K562 (cell line): ENCODE results near the gene KAZALD1. TPM values are rescaled to one million over a fixed set of nuclear protein-coding genes. Genes with fewer than 3 reads are reported as not detected.

Source experiments
- ATAC-seq: fragments of 200-7000 bp; cut with Tn5 transposase; 3 replicates; pipeline ENCODE4 v1.9.1; 2020; ENCODE audit warnings: moderate library complexity
- BruUV-seq: library from RNA; stranded (reverse); fragments of 400-500 nt; replicated peaks from 2 replicates; lab custom pipeline; 2021; lab: Mats Ljungman, UMichigan
- CTCF ChIA-PET: fragments of 300-600 bp; formaldehyde crosslinking; extraction: SDS; loops from one replicate; lab custom pipeline; 2021; ENCODE audit warnings: low intra/inter-chr PET ratio; lab: Yijun Ruan, JAX
- POLR2A ChIA-PET: fragments of 300-600, 350-650 bp; sonication (Branson Sonifier 250); formaldehyde crosslinking; extraction: SDS; loops from one replicate; lab custom pipeline; 2021; ENCODE audit warnings: antibody characterized with exemption, inconsistent platforms; lab: Yijun Ruan, JAX
- DNase-seq, 4 experiments: peaks; one replicate each; pipeline versions ENCODE4 v3.0.0 to v3.0.0-alpha.2; 2011 to 2018; ENCODE audit warnings: low spot score in 3 of 4, mixed read lengths in 3 of 4; ENCODE audit errors: extremely low read depth in 1 of 4
- FAIRE-seq: peaks from 2 replicates; lab custom pipeline; 2011; peaks lifted over from hg19 to GRCh38; lab: Jason Lieb, UNC
- H2AFZ ChIP-seq: 2 replicates; pipeline ENCODE4 v1.6.0; 2011; ENCODE audit warnings: low read depth, low read length, control low read depth, inconsistent platforms
- H3K27ac ChIP-seq: fragments of 200-600 bp; 3 replicates; pipeline ENCODE4 v1.8.0; 2011; ENCODE audit warnings: low read depth, mild to moderate bottlenecking, control low read depth, inconsistent platforms, low read length, moderate library complexity, mixed read lengths; ENCODE audit errors: extremely low read depth
- H3K27me3 ChIP-seq, 2 experiments: fragments of 300-600 bp in 1 of 2; 2 replicates in 1 of 2; 3 replicates in 1 of 2; pipeline versions ENCODE4 v1.6.0 to v1.8.0; 2011; ENCODE audit warnings: inconsistent platforms in 2 of 2, low read length in 2 of 2, mild to moderate bottlenecking in 1 of 2, mixed read lengths in 1 of 2, moderate library complexity in 1 of 2; ENCODE audit not compliant: control insufficient read depth in 2 of 2, insufficient read depth in 2 of 2
- H3K36me3 ChIP-seq: fragments of 300-600 bp; 3 replicates; pipeline ENCODE4 v1.8.0; 2011; ENCODE audit warnings: mild to moderate bottlenecking, low read length, inconsistent platforms; ENCODE audit not compliant: control insufficient read depth, insufficient read depth
- H3K4me1 ChIP-seq, 2 experiments: fragments of 200-600 bp in 1 of 2; replicated peaks in 1 of 2; 2 replicates in 1 of 2; 3 replicates in 1 of 2; pipeline versions ENCODE4 v1.5.1 to v1.8.0; 2011; ENCODE audit warnings: inconsistent platforms in 2 of 2, low read length in 2 of 2, mild to moderate bottlenecking in 1 of 2, mixed read lengths in 1 of 2, moderate library complexity in 1 of 2; ENCODE audit not compliant: control insufficient read depth in 2 of 2, insufficient read depth in 2 of 2
- H3K4me2 ChIP-seq: 2 replicates; pipeline ENCODE4 v1.6.1; 2011; ENCODE audit warnings: low read length, control low read depth, inconsistent platforms, mixed read lengths; ENCODE audit not compliant: insufficient read depth
- H3K4me3 ChIP-seq: fragments of 200-600 bp; sonication (generic), shearing (Covaris generic); 2 replicates; pipeline ENCODE4 v1.5.1; 2016; ENCODE audit warnings: control low read depth, inconsistent platforms
- H3K79me2 ChIP-seq: fragments of 200-600 bp; 3 replicates; pipeline ENCODE4 v1.8.0; 2011; ENCODE audit warnings: low read length, inconsistent platforms; ENCODE audit not compliant: control insufficient read depth, insufficient read depth
- H3K9ac ChIP-seq, 2 experiments: 2 replicates each; pipeline versions ENCODE4 v1.6.0 to v1.6.1; 2011; ENCODE audit warnings: low read depth in 2 of 2, low read length in 2 of 2, control low read depth in 1 of 2, inconsistent platforms in 1 of 2, mild to moderate bottlenecking in 1 of 2, mixed read lengths in 1 of 2; ENCODE audit not compliant: insufficient read depth in 1 of 2
- H3K9me1 ChIP-seq: one replicate; pipeline ENCODE4 v1.6.0; 2011; ENCODE audit warnings: inconsistent platforms, mild to moderate bottlenecking, low read length, moderate library complexity; ENCODE audit not compliant: control insufficient read depth, insufficient read depth
- H3K9me3 ChIP-seq: replicated peaks from 2 replicates; pipeline ENCODE4 v1.5.1; 2011; ENCODE audit warnings: low read depth, low read length, inconsistent platforms; ENCODE audit not compliant: control insufficient read depth, insufficient read depth
- H4K20me1 ChIP-seq: replicated peaks from 2 replicates; pipeline ENCODE4 v1.6.1; 2011; ENCODE audit warnings: low read length, inconsistent platforms, mixed read lengths; ENCODE audit not compliant: control insufficient read depth, insufficient read depth
- ARID3A ChIP-seq: IDR thresholded peaks from 2 replicates; pipeline ENCODE4 v1.6.1; 2012; ENCODE audit warnings: low read depth, low read length, improper control_type of control experiment, borderline replicate concordance
- BMI1 ChIP-seq: fragments of 150-350 bp; IDR thresholded peaks from 2 replicates; pipeline ENCODE4 v1.6.1; 2014; ENCODE audit warnings: low read length
- CHD1 ChIP-seq: fragments of 200-600 bp; sonication (generic); IDR thresholded peaks from one replicate; pipeline ENCODE4 v1.6.1; 2012; ENCODE audit warnings: mild to moderate bottlenecking, moderate library complexity, low read length, inconsistent platforms
- CREM ChIP-seq: IDR thresholded peaks from 2 replicates; pipeline ENCODE4 v1.6.1; 2014; ENCODE audit warnings: antibody characterized with exemption, low read depth
- EGR1 ChIP-seq: fragments of 450-650 bp; conservative IDR thresholded peaks from 2 replicates; pipeline ENCODE4 v1.6.1; 2017; ENCODE audit warnings: mild to moderate bottlenecking
- EWSR1 ChIP-seq: fragments of 450-650 bp; IDR thresholded peaks from 2 replicates; pipeline ENCODE4 v1.6.1; 2018; ENCODE audit warnings: borderline replicate concordance, mild to moderate bottlenecking, low read depth, moderate library complexity; ENCODE audit not compliant: partially characterized antibody
- KLF16 ChIP-seq: IDR thresholded peaks from 2 replicates; pipeline ENCODE4 v1.6.1; 2016; ENCODE audit warnings: antibody characterized with exemption
- MCM2 ChIP-seq: fragments of 450-650 bp; IDR thresholded peaks from 2 replicates; pipeline ENCODE4 v1.6.1; 2017; ENCODE audit warnings: low read depth, mild to moderate bottlenecking
- MEIS2 ChIP-seq: fragments of 450-650 bp; IDR thresholded peaks from 2 replicates; pipeline ENCODE4 v1.6.1; 2014; ENCODE audit warnings: mild to moderate bottlenecking; ENCODE audit not compliant: partially characterized antibody
- SMARCA4 ChIP-seq: fragments of 450-650 bp; IDR thresholded peaks from 2 replicates; pipeline ENCODE4 v1.6.1; 2016
- TRIM24 ChIP-seq, 2 experiments: fragments of 450-650 bp; IDR thresholded peaks; 2 replicates each; pipeline ENCODE4 v1.6.1; 2016
- ZNF282 ChIP-seq: sonication (generic); formaldehyde crosslinking; IDR thresholded peaks from 2 replicates; pipeline ENCODE4 v1.8.1; 2023; ENCODE audit warnings: missing genetic modification reagents
- WGBS: fragments of 100-300 bp; shearing (Covaris generic); methylation state at CpG from one replicate; pipeline ENCODE4 v1.1.6; 2016; ENCODE audit warnings: low coverage, mixed read lengths; ENCODE audit not compliant: insufficient coverage; ENCODE audit errors: missing lambda C conversion rate; 5-methylcytosine and 5-hydroxymethylcytosine counted together
- in situ Hi-C: fragments of 300-500 bp; cut with MboI; formaldehyde crosslinking; loops from 4 replicates; pipeline ENCODE4 v1.15.0; 2018; ENCODE audit warnings: inconsistent platforms, mixed read lengths
- intact Hi-C: fragments of 100-400 bp; cut with micrococcal nuclease; formaldehyde crosslinking; loops from 2 replicates; pipeline ENCODE4 v1.14.2; 2022
- polyA plus RNA-seq, 8 experiments: library from polyadenylated mRNA; depleted of rRNA in 4 of 8; stranded (reverse) in 5 of 8; unstranded in 3 of 8; fragments of >200 nt; fragmentation: Nextera tagmentation in 2 of 8; fragmentation: Illumina TruSeq in 1 of 8; extraction: Ambion mirVana in 2 of 8; extraction: Trizol in 1 of 8; gene quantifications; 2 replicates each; pipeline versions ENCODE4 v1.2.1 to v1.2.3, GENCODE V29; 2011 to 2014; ENCODE audit warnings: inconsistent platforms in 1 of 8, missing spikeins in 1 of 8
- total RNA-seq, 7 experiments: library from RNA; depleted of rRNA in 6 of 7; stranded (reverse); fragments of >200 nt in 6 of 7; fragmentation: Illumina TruSeq in 2 of 7; extraction: Trizol in 2 of 7; gene quantifications; 2 replicates each; pipeline versions ENCODE4 v1.2.1 to v1.2.3, GENCODE V29; 2011 to 2021; ENCODE audit warnings: low replicate concordance in 1 of 7
- TF ChIP-seq, protein P1 (sequence below): fragments of 200-800 bp; sonication (Bioruptor generic); IDR thresholded peaks from 2 replicates; pipeline ENCODE4 v1.6.1; 2017; ENCODE audit warnings: missing genetic modification characterization, missing compliant biosample characterization

KAZALD1 gene
- total and polyA plus RNA-seq, 9 of the 15 experiments (the other 6 are each of a cell fraction or from before 2014, with no cell fraction given): 0.15 to 10.0 (median 4.9) TPM

- ChIA-PET POLR2A (no interaction called here), CTCF (interaction anchor here (0.6 kb wide), 1 partner anchor 144 kb away, joined by 4 read pairs; no protein-coding TSS in a partner anchor)
- intact Hi-C loops: no loop called here
- WGBS: 48% methylated on average over 2 of the region's 3 CpGs
- Histone ChIP-seq H3K4me2 (no peak overlapping the region), H3K9me3 (no peaks in the 10 kb centered on the region), H4K20me1 (no peaks in the 10 kb centered on the region), H3K27ac (no peak overlapping the region), H3K4me3 (no peak overlapping the region), H2AFZ (no peak overlapping the region), H3K9ac (no peak overlapping the region; a peak in 1 of 4 replicates), H3K9me1 (no peaks in the 10 kb centered on the region), H3K36me3 (no peaks in the 10 kb centered on the region), H3K79me2 (no peaks in the 10 kb centered on the region), H3K27me3 (no peaks in the 10 kb centered on the region), H3K4me1 (peaks cover 30 to 41% of the 10 kb centered on the region in 2 experiments)
- BruUV-seq: no TSS peak
- ATAC-seq (no peak), FAIRE-seq (no peak), DNase-seq (no peak)
- TF ChIP-seq CHD1 (no peak), CREM (no peak), EGR1 (peak; percentile 31)
- in situ Hi-C loops: no loop called here
Observed at GRCh38 chr10:101070098-101070497, 8.3 kb downstream of the KAZALD1 start.

DNA sequence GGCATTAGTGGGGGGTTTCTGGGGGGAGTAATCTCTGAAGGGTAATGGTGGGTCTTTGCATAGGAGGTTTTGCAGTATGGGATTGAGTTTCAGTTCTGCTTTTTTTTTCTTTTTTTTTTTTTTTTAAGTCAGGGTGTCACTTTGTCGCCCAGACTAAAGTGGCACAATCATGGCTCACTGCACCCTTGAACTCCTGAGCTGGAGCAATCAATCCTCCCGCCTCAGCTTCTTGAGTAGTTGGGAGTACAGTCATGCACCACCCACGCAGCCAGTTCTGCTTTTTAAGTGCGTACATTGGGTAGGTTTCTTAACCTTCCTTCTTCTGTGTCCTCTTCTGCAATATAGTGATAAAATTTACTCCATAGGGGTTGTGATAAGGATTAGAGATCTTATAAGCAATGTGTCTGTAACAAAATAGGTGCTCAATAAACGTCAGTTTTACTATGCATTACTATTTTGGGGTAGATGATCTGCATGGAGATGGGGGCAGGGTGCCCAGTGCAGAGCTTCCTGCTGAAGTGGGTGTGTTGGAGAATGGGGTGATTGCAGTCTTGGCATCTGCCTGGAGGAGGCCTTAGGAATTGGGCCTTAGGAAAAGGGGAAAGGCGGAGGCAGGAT is 9.6 kb downstream of the KAZALD1 start:
- H3K4me3 ChIP-seq: no peak overlapping the region
- intact Hi-C loops: no loop called here
- BruUV-seq: no TSS peak
- DNase-seq: peak in 1 of 4 experiments; percentile 74
- H3K27ac ChIP-seq: no peak overlapping the region
- H3K36me3 ChIP-seq: no peaks in the 10 kb centered on the region
- no peak for ATAC-seq
- no peaks in the 10 kb centered on the region for H3K79me2 ChIP-seq
- no peaks in the 10 kb centered on the region for H3K9me1 ChIP-seq
- peak; percentile 69 for FAIRE-seq
- POLR2A ChIA-PET: interaction anchor here (0.6 to 1.2 kb wide), 4 partner anchors 10 to 82 kb away, joined by 3 to 7 read pairs (median 3); partner anchors contain the start of gene KAZALD1
- CTCF ChIA-PET: no interaction called here
- 20% methylated on average over 4 of the region's 6 CpGs for whole genome bisulfite sequencing
- H3K27me3 ChIP-seq: peaks cover 0 to 7% of the 10 kb centered on the region in 2 experiments; a peak in 3 of 5 replicates
- H4K20me1 ChIP-seq: no peaks in the 10 kb centered on the region
- no peak overlapping the region for H3K9ac ChIP-seq
- in situ Hi-C loops: no loop called here
- H3K9me3 ChIP-seq: no peaks in the 10 kb centered on the region
- H3K4me2 ChIP-seq: no peak overlapping the region
- peaks cover 21 to 29% of the 10 kb centered on the region in 2 experiments for H3K4me1 ChIP-seq
- no peak overlapping the region for H2AFZ ChIP-seq
- TF ChIP-seq, protein P1, sequence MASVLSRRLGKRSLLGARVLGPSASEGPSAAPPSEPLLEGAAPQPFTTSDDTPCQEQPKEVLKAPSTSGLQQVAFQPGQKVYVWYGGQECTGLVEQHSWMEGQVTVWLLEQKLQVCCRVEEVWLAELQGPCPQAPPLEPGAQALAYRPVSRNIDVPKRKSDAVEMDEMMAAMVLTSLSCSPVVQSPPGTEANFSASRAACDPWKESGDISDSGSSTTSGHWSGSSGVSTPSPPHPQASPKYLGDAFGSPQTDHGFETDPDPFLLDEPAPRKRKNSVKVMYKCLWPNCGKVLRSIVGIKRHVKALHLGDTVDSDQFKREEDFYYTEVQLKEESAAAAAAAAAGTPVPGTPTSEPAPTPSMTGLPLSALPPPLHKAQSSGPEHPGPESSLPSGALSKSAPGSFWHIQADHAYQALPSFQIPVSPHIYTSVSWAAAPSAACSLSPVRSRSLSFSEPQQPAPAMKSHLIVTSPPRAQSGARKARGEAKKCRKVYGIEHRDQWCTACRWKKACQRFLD (CRISPR knock-in tag): 0 out of 2 replicates have a peak, but pooled peaks have one; percentile 37
- TF ChIP-seq TRIM24 (IDR thresholded peaks at IDR 0.05): no peak
- TF ChIP-seq ARID3A: no peak
- TF ChIP-seq KLF16: 0 out of 2 replicates have a peak, but pooled peaks have one; percentile 51
- TF ChIP-seq EWSR1: no peak
- TF ChIP-seq BMI1: no peak
- peak; percentile 96 for TF ChIP-seq EGR1
- TF ChIP-seq ZNF282 (CRISPR knock-in tag): no peak
- peak; percentile 43; the same call in 1 of the 2 replicates for TF ChIP-seq SMARCA4
- no peak for TF ChIP-seq MCM2
- peak; percentile 68 for TF ChIP-seq MEIS2
